OCI-LY3 (cell line): ENCODE data around the gene KCTD17.

ENCODE experiments used
- H2AFZ ChIP-seq: fragments of 200-600, 300-600 bp; shearing (Covaris generic); 2 replicates; pipeline ENCODE4 v1.6.0; 2014; ENCODE audit warnings: antibody characterized with exemption, low read depth, low read length
- H3K27ac ChIP-seq: fragments of 200-600, 300-600 bp; sonication (generic); 2 replicates; pipeline ENCODE4 v1.5.1; 2014; ENCODE audit warnings: mild to moderate bottlenecking, low read length, moderate library complexity, mixed read lengths
- H3K27me3 ChIP-seq: fragments of 200-600, 300-600 bp; sonication (generic); 2 replicates; pipeline ENCODE4 v1.6.1; 2014; ENCODE audit warnings: low read depth, low read length, mixed read lengths
- H3K36me3 ChIP-seq: fragments of 200-600, 300-600 bp; sonication (generic); replicated peaks from 2 replicates; pipeline ENCODE3; 2014; ENCODE audit warnings: low read depth, low read length, mixed read lengths
- H3K4me1 ChIP-seq: fragments of 300-600, 200-600 bp; sonication (generic); 2 replicates; pipeline ENCODE4 v1.6.1; 2014; ENCODE audit warnings: low read length, mixed read lengths
- H3K4me2 ChIP-seq: fragments of 200-600, 300-600 bp; sonication (generic); 2 replicates; pipeline ENCODE4 v1.6.1; 2014; ENCODE audit warnings: low read length, mixed read lengths
- H3K4me3 ChIP-seq: fragments of 300-600, 200-600 bp; sonication (generic); 2 replicates; pipeline ENCODE4 v1.5.1; 2014; ENCODE audit warnings: antibody characterized with exemption, mild to moderate bottlenecking, low read length, moderate library complexity
- H3K79me2 ChIP-seq: fragments of 300-600, 200-600 bp; shearing (Covaris generic); 2 replicates; pipeline ENCODE4 v1.6.1; 2014; ENCODE audit warnings: mild to moderate bottlenecking, low read length, mixed read lengths
- H3K9ac ChIP-seq: fragments of 300-600, 200-600 bp; shearing (Covaris generic); 2 replicates; pipeline ENCODE4 v1.6.0; 2014; ENCODE audit warnings: mild to moderate bottlenecking, low read length, moderate library complexity
- H3K9me3 ChIP-seq: fragments of 200-600, 300-600 bp; shearing (Covaris generic); 2 replicates; pipeline ENCODE4 v1.6.1; 2014; ENCODE audit warnings: low read length, mixed read lengths; ENCODE audit not compliant: insufficient read depth
- H4K20me1 ChIP-seq: fragments of 200-600, 300-600 bp; sonication (generic); 2 replicates; pipeline ENCODE4 v1.6.1; 2016; ENCODE audit warnings: low read length, mixed read lengths; ENCODE audit not compliant: insufficient read depth
- CTCF ChIP-seq: fragments of 200-600, 300-600 bp; sonication (generic); IDR thresholded peaks from 2 replicates; pipeline ENCODE4 v1.5.1; 2014; ENCODE audit warnings: antibody characterized with exemption, low read length, low read depth
- EZH2phosphoT487 ChIP-seq: fragments of 200-600 bp; shearing (Covaris generic); IDR thresholded peaks from 2 replicates; pipeline ENCODE4 v1.6.1; 2018; ENCODE audit warnings: antibody characterized with exemption, mixed run types, low read depth

Gene KCTD17

GRCh38 chr22:37109242-37109917 is 57.8 kb downstream of the KCTD17 start, which contains the start of gene TMPRSS6:
Gene TMPRSS6 (minus strand): TSS chr22:37109713. CDS start chr22:37103417, 6,296 bp downstream.
- Histone ChIP-seq H4K20me1 (no peaks in the 10 kb centered on the region), H3K9me3 (no peaks in the 10 kb centered on the region), H3K27ac (no peak within 1 kb of the TSS), H2AFZ (no peak within 1 kb of the TSS; the same call in 1 of the 2 replicates), H3K4me1 (peaks cover 19% of the 10 kb centered on the region), H3K79me2 (no peaks in the 10 kb centered on the region), H3K4me3 (no peak within 1 kb of the TSS), H3K9ac (no peak within 1 kb of the TSS), H3K4me2 (no peak within 1 kb of the TSS), H3K36me3 (no peaks in the 10 kb centered on the region), H3K27me3 (peaks cover 21% of the 10 kb centered on the region; the same call in 1 of the 2 replicates)
- TF ChIP-seq CTCF (no peak), EZH2phosphoT487 (no peak)

GRCh38 chr22:37111156-37111717 is 59.7 kb downstream of the KCTD17 start:
- no peak overlapping the region for H3K4me2 ChIP-seq
- H3K4me1 ChIP-seq: peaks cover 7% of the 10 kb centered on the region
- H2AFZ ChIP-seq: no peak overlapping the region
- no peaks in the 10 kb centered on the region for H3K9me3 ChIP-seq
- no peaks in the 10 kb centered on the region for H4K20me1 ChIP-seq
- H3K36me3 ChIP-seq: no peaks in the 10 kb centered on the region
- H3K27me3 ChIP-seq: peaks cover 11% of the 10 kb centered on the region; the same call in 1 of the 2 replicates
- H3K79me2 ChIP-seq: no peaks in the 10 kb centered on the region
- no peak overlapping the region for H3K9ac ChIP-seq
- TF ChIP-seq EZH2phosphoT487 (no peak), CTCF (no peak)
- H3K4me3 ChIP-seq: no peak overlapping the region
- H3K27ac ChIP-seq: no peak overlapping the region

- TF ChIP-seq CTCF (no peak), EZH2phosphoT487 (no peak)
These were observed 60.7 kb downstream of the KCTD17 start for GRCh38 chr22:37112084-37112728.

More at GRCh38 chr22:37112084-37112728, 60.7 kb downstream of the KCTD17 start:
- Histone ChIP-seq H3K4me1 (peaks cover 7% of the 10 kb centered on the region), H2AFZ (no peak overlapping the region), H3K9ac (no peak overlapping the region), H4K20me1 (no peaks in the 10 kb centered on the region), H3K79me2 (no peaks in the 10 kb centered on the region), H3K4me2 (no peak overlapping the region), H3K27me3 (0 out of 2 replicates have a peak, but pooled peaks cover 8% of the 10 kb centered on the region), H3K9me3 (no peaks in the 10 kb centered on the region), H3K27ac (no peak overlapping the region), H3K36me3 (no peaks in the 10 kb centered on the region), H3K4me3 (no peak overlapping the region)
